K562 (cell line): ENCODE results near the gene VEGFB. TPM values are rescaled to one million over a fixed set of nuclear protein-coding genes. Genes with fewer than 3 reads are reported as not detected.

ENCODE experiments used
- ATAC-seq: fragments of 200-7000 bp; cut with Tn5 transposase; 3 replicates; pipeline ENCODE4 v1.9.1; 2020; ENCODE audit warnings: moderate library complexity
- BruUV-seq: library from RNA; stranded (reverse); fragments of 400-500 nt; replicated peaks from 2 replicates; lab custom pipeline; 2021; lab: Mats Ljungman, UMichigan
- CTCF ChIA-PET: fragments of 300-600 bp; formaldehyde crosslinking; extraction: SDS; loops from one replicate; lab custom pipeline; 2021; ENCODE audit warnings: low intra/inter-chr PET ratio; lab: Yijun Ruan, JAX
- POLR2A ChIA-PET: fragments of 300-600, 350-650 bp; sonication (Branson Sonifier 250); formaldehyde crosslinking; extraction: SDS; loops from one replicate; lab custom pipeline; 2021; ENCODE audit warnings: antibody characterized with exemption, inconsistent platforms; lab: Yijun Ruan, JAX
- DNase-seq, 4 experiments: peaks; one replicate each; pipeline versions ENCODE4 v3.0.0 to v3.0.0-alpha.2; 2011 to 2018; ENCODE audit warnings: low spot score in 3 of 4, mixed read lengths in 3 of 4; ENCODE audit errors: extremely low read depth in 1 of 4
- FAIRE-seq: peaks from 2 replicates; lab custom pipeline; 2011; peaks lifted over from hg19 to GRCh38; lab: Jason Lieb, UNC
- H2AFZ ChIP-seq: 2 replicates; pipeline ENCODE4 v1.6.0; 2011; ENCODE audit warnings: low read depth, low read length, control low read depth, inconsistent platforms
- H3K27ac ChIP-seq: fragments of 200-600 bp; 3 replicates; pipeline ENCODE4 v1.8.0; 2011; ENCODE audit warnings: low read depth, mild to moderate bottlenecking, control low read depth, inconsistent platforms, low read length, moderate library complexity, mixed read lengths; ENCODE audit errors: extremely low read depth
- H3K27me3 ChIP-seq, 2 experiments: fragments of 300-600 bp in 1 of 2; 2 replicates in 1 of 2; 3 replicates in 1 of 2; pipeline versions ENCODE4 v1.6.0 to v1.8.0; 2011; ENCODE audit warnings: inconsistent platforms in 2 of 2, low read length in 2 of 2, mild to moderate bottlenecking in 1 of 2, mixed read lengths in 1 of 2, moderate library complexity in 1 of 2; ENCODE audit not compliant: control insufficient read depth in 2 of 2, insufficient read depth in 2 of 2
- H3K36me3 ChIP-seq: fragments of 300-600 bp; 3 replicates; pipeline ENCODE4 v1.8.0; 2011; ENCODE audit warnings: mild to moderate bottlenecking, low read length, inconsistent platforms; ENCODE audit not compliant: control insufficient read depth, insufficient read depth
- H3K4me1 ChIP-seq, 2 experiments: fragments of 200-600 bp in 1 of 2; replicated peaks in 1 of 2; 2 replicates in 1 of 2; 3 replicates in 1 of 2; pipeline versions ENCODE4 v1.5.1 to v1.8.0; 2011; ENCODE audit warnings: inconsistent platforms in 2 of 2, low read length in 2 of 2, mild to moderate bottlenecking in 1 of 2, mixed read lengths in 1 of 2, moderate library complexity in 1 of 2; ENCODE audit not compliant: control insufficient read depth in 2 of 2, insufficient read depth in 2 of 2
- H3K4me2 ChIP-seq: 2 replicates; pipeline ENCODE4 v1.6.1; 2011; ENCODE audit warnings: low read length, control low read depth, inconsistent platforms, mixed read lengths; ENCODE audit not compliant: insufficient read depth
- H3K4me3 ChIP-seq: fragments of 200-600 bp; sonication (generic), shearing (Covaris generic); 2 replicates; pipeline ENCODE4 v1.5.1; 2016; ENCODE audit warnings: control low read depth, inconsistent platforms
- H3K79me2 ChIP-seq: fragments of 200-600 bp; 3 replicates; pipeline ENCODE4 v1.8.0; 2011; ENCODE audit warnings: low read length, inconsistent platforms; ENCODE audit not compliant: control insufficient read depth, insufficient read depth
- H3K9ac ChIP-seq, 2 experiments: 2 replicates each; pipeline versions ENCODE4 v1.6.0 to v1.6.1; 2011; ENCODE audit warnings: low read depth in 2 of 2, low read length in 2 of 2, control low read depth in 1 of 2, inconsistent platforms in 1 of 2, mild to moderate bottlenecking in 1 of 2, mixed read lengths in 1 of 2; ENCODE audit not compliant: insufficient read depth in 1 of 2
- H3K9me1 ChIP-seq: one replicate; pipeline ENCODE4 v1.6.0; 2011; ENCODE audit warnings: inconsistent platforms, mild to moderate bottlenecking, low read length, moderate library complexity; ENCODE audit not compliant: control insufficient read depth, insufficient read depth
- H3K9me3 ChIP-seq: replicated peaks from 2 replicates; pipeline ENCODE4 v1.5.1; 2011; ENCODE audit warnings: low read depth, low read length, inconsistent platforms; ENCODE audit not compliant: control insufficient read depth, insufficient read depth
- H4K20me1 ChIP-seq: replicated peaks from 2 replicates; pipeline ENCODE4 v1.6.1; 2011; ENCODE audit warnings: low read length, inconsistent platforms, mixed read lengths; ENCODE audit not compliant: control insufficient read depth, insufficient read depth
- ELF4 ChIP-seq: fragments of 450-650 bp; formaldehyde crosslinking; IDR thresholded peaks from 2 replicates; pipeline ENCODE4 v1.4.0; 2022; ENCODE audit warnings: missing genetic modification characterization
- KLF6 ChIP-seq: fragments of 250-450 bp; sonication (Bioruptor Pico); IDR thresholded peaks from 2 replicates; pipeline ENCODE4 v1.4.0; 2020; ENCODE audit warnings: mild to moderate bottlenecking, moderate library complexity, borderline replicate concordance
- NR4A1 ChIP-seq, 2 experiments: fragments of 250-450 bp in 1 of 2; fragments of 450-650 bp in 1 of 2; sonication (Bioruptor Pico) in 1 of 2; IDR thresholded peaks; 2 replicates each; pipeline versions ENCODE4 v1.4.0 to v1.6.1; 2016 to 2020; ENCODE audit warnings: mild to moderate bottlenecking in 2 of 2, missing compliant biosample characterization in 1 of 2, missing genetic modification characterization in 1 of 2, moderate library complexity in 1 of 2
- YBX1 ChIP-seq: fragments of 450-650 bp; IDR thresholded peaks from 2 replicates; pipeline ENCODE4 v1.7.1; 2016; ENCODE audit warnings: mild to moderate bottlenecking
- ZFX ChIP-seq: sonication (generic); formaldehyde crosslinking; IDR thresholded peaks from 2 replicates; pipeline ENCODE4 v1.8.0; 2022; ENCODE audit warnings: mild to moderate bottlenecking, missing genetic modification reagents, moderate library complexity
- ZNF324 ChIP-seq: fragments of 250-450 bp; sonication (Bioruptor Pico); IDR thresholded peaks from 2 replicates; pipeline ENCODE4 v1.4.0; 2020; ENCODE audit warnings: mild to moderate bottlenecking
- WGBS: fragments of 100-300 bp; shearing (Covaris generic); methylation state at CpG from one replicate; pipeline ENCODE4 v1.1.6; 2016; ENCODE audit warnings: low coverage, mixed read lengths; ENCODE audit not compliant: insufficient coverage; ENCODE audit errors: missing lambda C conversion rate; 5-methylcytosine and 5-hydroxymethylcytosine counted together
- in situ Hi-C: fragments of 300-500 bp; cut with MboI; formaldehyde crosslinking; loops from 4 replicates; pipeline ENCODE4 v1.15.0; 2018; ENCODE audit warnings: inconsistent platforms, mixed read lengths
- intact Hi-C: fragments of 100-400 bp; cut with micrococcal nuclease; formaldehyde crosslinking; loops from 2 replicates; pipeline ENCODE4 v1.14.2; 2022
- polyA plus RNA-seq, 8 experiments: library from polyadenylated mRNA; depleted of rRNA in 4 of 8; stranded (reverse) in 5 of 8; unstranded in 3 of 8; fragments of >200 nt; fragmentation: Nextera tagmentation in 2 of 8; fragmentation: Illumina TruSeq in 1 of 8; extraction: Ambion mirVana in 2 of 8; extraction: Trizol in 1 of 8; gene quantifications; 2 replicates each; pipeline versions ENCODE4 v1.2.1 to v1.2.3, GENCODE V29; 2011 to 2014; ENCODE audit warnings: inconsistent platforms in 1 of 8, missing spikeins in 1 of 8
- total RNA-seq, 7 experiments: library from RNA; depleted of rRNA in 6 of 7; stranded (reverse); fragments of >200 nt in 6 of 7; fragmentation: Illumina TruSeq in 2 of 7; extraction: Trizol in 2 of 7; gene quantifications; 2 replicates each; pipeline versions ENCODE4 v1.2.1 to v1.2.3, GENCODE V29; 2011 to 2021; ENCODE audit warnings: low replicate concordance in 1 of 7
- TF ChIP-seq, protein P1 (sequence below): fragments of 250-450 bp; sonication (Bioruptor Pico); IDR thresholded peaks from 2 replicates; pipeline ENCODE4 v1.8.0; 2021; ENCODE audit warnings: moderate library complexity, mild to moderate bottlenecking, inconsistent platforms
- TF ChIP-seq, protein P2 (sequence below): sonication (generic); formaldehyde crosslinking; IDR thresholded peaks from 2 replicates; pipeline ENCODE4 v1.8.1; 2022; ENCODE audit warnings: missing genetic modification reagents
- TF ChIP-seq, protein P3 (sequence below), 2 experiments: fragments of 450-650 bp; IDR thresholded peaks; 2 replicates each; pipeline ENCODE4 v1.6.1; 2016
- TF ChIP-seq, protein P4 (sequence below), 2 experiments: IDR thresholded peaks; 2 replicates each; pipeline ENCODE4 v1.6.1; 2011; ENCODE audit warnings: borderline replicate concordance in 1 of 2, control low read depth in 1 of 2, low read depth in 1 of 2, low read length in 1 of 2, mild to moderate bottlenecking in 1 of 2, mixed read lengths in 1 of 2, moderate library complexity in 1 of 2; ENCODE audit not compliant: insufficient read depth in 1 of 2, insufficient read length in 1 of 2, poor library complexity in 1 of 2, severe bottlenecking in 1 of 2; ENCODE audit errors: extremely low read depth in 1 of 2
- TF ChIP-seq, protein P5 (sequence below): fragments of 250-450 bp; sonication (Bioruptor Pico); IDR thresholded peaks from 2 replicates; pipeline ENCODE4 v1.5.0; 2021; ENCODE audit warnings: mild to moderate bottlenecking, moderate library complexity
- TF ChIP-seq, protein P6 (sequence below): fragments of 450-650 bp; formaldehyde crosslinking; conservative IDR thresholded peaks from 2 replicates; pipeline ENCODE4 v1.4.0; 2022; ENCODE audit warnings: mild to moderate bottlenecking, missing genetic modification characterization

The VEGFB gene
- total and polyA plus RNA-seq, 9 of the 15 experiments (the other 6 are each of a cell fraction or from before 2014, with no cell fraction given), result 11.0 to 83.4 (median 25.7) TPM

DNA sequence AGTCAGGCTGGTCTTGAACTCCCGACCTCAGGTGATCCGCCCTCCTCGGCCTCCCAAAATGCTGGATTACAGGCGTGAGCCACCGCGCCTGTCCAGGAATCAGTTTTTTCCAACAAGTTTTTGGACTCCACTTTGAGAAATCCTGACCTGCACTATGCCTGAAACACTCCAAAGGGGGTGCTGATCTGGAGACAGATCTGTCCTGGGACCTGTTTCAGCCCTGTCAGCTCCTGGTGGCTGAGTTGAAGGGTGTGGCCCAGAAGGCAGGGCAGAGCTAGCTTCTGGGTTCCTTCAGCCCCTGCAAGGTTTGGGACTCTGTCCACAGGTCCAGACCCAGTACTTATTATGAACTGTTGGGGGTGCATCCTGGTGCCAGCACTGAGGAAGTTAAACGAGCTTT is 2.8 kb upstream of the VEGFB start:
- intact Hi-C loops, result loop anchor here (2.0 kb wide), 2 partner anchors 25 to 47 kb away; partner anchors contain the start of gene FERMT3
- DNase-seq (peak in 2 of 4 experiments; percentile 25 to 69), FAIRE-seq (peak; percentile 74), ATAC-seq (peak; percentile 14)
- H3K79me2 ChIP-seq, result peaks cover 53% of the 10 kb centered on the region
- in situ Hi-C loops, result no loop called here
- H4K20me1 ChIP-seq, result no peaks in the 10 kb centered on the region
- no peaks in the 10 kb centered on the region for H3K9me1 ChIP-seq
- peak overlapping the region; percentile 48 to 71; a peak in 3 of 4 replicates for H3K9ac ChIP-seq
- H2AFZ ChIP-seq, result no peak overlapping the region
- CTCF ChIA-PET, result no interaction called here
- POLR2A ChIA-PET, result interaction anchor here (0.6 to 2.5 kb wide), 5 partner anchors 8 to 1172 kb away, joined by 3 to 11 read pairs (median 3); partner anchors contain the start of genes FERMT3 and FKBP2
- BruUV-seq, result no TSS peak
- H3K4me2 ChIP-seq, result peak overlapping the region; percentile 67
- H3K27me3 ChIP-seq, result no peaks in the 10 kb centered on the region
- whole genome bisulfite sequencing, result 40% methylated on average over 5 of the region's 7 CpGs
- H3K4me1 ChIP-seq, result peaks cover 37 to 80% of the 10 kb centered on the region in 2 experiments
- H3K36me3 ChIP-seq, result peaks cover 20% of the 10 kb centered on the region; the same call in 2 of the 3 replicates
- H3K9me3 ChIP-seq, result no peaks in the 10 kb centered on the region
- H3K27ac ChIP-seq, result peak overlapping the region; percentile 47
- no peak overlapping the region for H3K4me3 ChIP-seq
- TF ChIP-seq ZNF324 (CRISPR knock-in tag), result no peak
- TF ChIP-seq, protein P1, sequence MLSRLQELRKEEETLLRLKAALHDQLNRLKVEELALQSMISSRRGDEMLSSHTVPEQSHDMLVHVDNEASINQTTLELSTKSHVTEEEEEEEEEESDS (CRISPR knock-in tag), result no peak
- no peak for TF ChIP-seq ELF4 (CRISPR knock-in tag)
- TF ChIP-seq YBX1, result no peak
- no peak for TF ChIP-seq ZFX (CRISPR knock-in tag)
- TF ChIP-seq, protein P2, sequence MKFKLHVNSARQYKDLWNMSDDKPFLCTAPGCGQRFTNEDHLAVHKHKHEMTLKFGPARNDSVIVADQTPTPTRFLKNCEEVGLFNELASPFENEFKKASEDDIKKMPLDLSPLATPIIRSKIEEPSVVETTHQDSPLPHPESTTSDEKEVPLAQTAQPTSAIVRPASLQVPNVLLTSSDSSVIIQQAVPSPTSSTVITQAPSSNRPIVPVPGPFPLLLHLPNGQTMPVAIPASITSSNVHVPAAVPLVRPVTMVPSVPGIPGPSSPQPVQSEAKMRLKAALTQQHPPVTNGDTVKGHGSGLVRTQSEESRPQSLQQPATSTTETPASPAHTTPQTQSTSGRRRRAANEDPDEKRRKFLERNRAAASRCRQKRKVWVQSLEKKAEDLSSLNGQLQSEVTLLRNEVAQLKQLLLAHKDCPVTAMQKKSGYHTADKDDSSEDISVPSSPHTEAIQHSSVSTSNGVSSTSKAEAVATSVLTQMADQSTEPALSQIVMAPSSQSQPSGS (CRISPR knock-in tag), result no peak
- TF ChIP-seq, protein P3, sequence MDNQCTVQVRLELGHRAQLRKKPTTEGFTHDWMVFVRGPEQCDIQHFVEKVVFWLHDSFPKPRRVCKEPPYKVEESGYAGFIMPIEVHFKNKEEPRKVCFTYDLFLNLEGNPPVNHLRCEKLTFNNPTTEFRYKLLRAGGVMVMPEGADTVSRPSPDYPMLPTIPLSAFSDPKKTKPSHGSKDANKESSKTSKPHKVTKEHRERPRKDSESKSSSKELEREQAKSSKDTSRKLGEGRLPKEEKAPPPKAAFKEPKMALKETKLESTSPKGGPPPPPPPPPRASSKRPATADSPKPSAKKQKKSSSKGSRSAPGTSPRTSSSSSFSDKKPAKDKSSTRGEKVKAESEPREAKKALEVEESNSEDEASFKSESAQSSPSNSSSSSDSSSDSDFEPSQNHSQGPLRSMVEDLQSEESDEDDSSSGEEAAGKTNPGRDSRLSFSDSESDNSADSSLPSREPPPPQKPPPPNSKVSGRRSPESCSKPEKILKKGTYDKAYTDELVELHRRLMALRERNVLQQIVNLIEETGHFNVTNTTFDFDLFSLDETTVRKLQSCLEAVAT (IDR thresholded peaks at IDR 0.05), result no peak
- no peak for TF ChIP-seq NR4A1 (CRISPR knock-in tag; IDR thresholded peaks at IDR 0.05)
- no peak for TF ChIP-seq NR4A1 (tag; IDR thresholded peaks at IDR 0.05)
- TF ChIP-seq, protein P4, sequence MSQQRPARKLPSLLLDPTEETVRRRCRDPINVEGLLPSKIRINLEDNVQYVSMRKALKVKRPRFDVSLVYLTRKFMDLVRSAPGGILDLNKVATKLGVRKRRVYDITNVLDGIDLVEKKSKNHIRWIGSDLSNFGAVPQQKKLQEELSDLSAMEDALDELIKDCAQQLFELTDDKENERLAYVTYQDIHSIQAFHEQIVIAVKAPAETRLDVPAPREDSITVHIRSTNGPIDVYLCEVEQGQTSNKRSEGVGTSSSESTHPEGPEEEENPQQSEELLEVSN (IDR thresholded peaks at IDR 0.05; ENCODE audit: borderline replicate concordance in 1 of 2, extremely low read depth in 1 of 2, insufficient read depth in 1 of 2, insufficient read length in 1 of 2, low read depth in 1 of 2, low read length in 1 of 2, poor library complexity in 1 of 2, severe bottlenecking in 1 of 2), result no peak
- TF ChIP-seq, protein P5, sequence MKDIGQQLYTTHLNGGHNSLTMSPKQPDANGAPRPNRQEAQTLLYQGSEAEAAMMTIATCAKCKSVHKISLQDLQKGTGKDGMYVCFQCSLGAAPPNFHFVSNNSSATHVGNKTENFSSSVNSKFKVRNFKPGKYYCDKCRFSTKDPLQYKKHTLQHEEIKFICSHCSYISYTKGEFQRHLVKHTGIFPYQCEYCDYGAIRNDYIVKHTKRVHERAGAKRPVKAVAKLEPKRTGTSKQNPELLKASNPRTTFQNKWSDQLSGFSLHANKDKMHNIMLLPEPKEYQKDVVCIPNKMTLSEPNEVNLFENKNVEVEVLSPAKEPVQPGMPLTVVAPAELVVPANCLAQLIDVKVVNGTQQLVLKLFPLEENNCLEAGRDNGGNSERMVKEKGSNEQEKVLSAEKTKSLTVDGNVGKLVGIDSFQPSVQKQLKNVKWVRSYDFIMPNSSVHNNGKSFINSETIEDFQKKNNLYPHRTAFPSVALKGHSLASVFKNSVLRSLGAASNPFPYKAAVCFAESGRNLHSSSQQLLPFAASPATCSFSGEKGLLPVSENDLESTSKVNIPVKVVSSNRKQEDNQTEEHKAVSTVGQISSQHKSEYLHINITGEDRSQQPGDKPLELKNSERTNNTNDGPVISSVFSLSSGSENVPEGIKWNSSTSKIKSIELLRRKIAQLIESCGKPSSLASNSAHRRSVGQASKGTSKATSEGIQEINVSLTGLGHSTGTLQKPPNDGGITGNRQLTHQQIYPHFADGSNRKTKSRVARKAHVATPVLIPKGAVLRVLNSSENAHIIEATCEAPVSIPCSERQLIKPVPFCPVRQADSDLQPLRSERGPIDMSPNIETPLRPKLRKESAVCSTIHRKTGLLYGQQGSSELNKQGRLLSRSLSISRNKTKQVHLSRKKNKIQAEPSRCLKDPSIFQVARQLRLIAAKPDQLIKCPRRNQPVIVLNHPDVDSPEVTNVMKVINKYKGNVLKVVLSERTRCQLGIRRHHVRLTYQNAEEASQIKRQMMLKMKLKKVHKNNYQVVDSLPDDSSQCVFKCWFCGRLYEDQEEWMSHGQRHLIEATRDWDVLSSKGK (CRISPR knock-in tag), result no peak
- no peak for TF ChIP-seq KLF6
- TF ChIP-seq, protein P6, sequence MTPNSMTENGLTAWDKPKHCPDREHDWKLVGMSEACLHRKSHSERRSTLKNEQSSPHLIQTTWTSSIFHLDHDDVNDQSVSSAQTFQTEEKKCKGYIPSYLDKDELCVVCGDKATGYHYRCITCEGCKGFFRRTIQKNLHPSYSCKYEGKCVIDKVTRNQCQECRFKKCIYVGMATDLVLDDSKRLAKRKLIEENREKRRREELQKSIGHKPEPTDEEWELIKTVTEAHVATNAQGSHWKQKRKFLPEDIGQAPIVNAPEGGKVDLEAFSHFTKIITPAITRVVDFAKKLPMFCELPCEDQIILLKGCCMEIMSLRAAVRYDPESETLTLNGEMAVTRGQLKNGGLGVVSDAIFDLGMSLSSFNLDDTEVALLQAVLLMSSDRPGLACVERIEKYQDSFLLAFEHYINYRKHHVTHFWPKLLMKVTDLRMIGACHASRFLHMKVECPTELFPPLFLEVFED (CRISPR knock-in tag), result no peak
